Heart left ventricle (tissue), 13 donors: ENCODE measurements around the gene FOXJ2.

Source experiments
- POLR2A ChIP-seq, 2 donors: fragments of 450-650 bp; IDR thresholded peaks; one replicate each; pipeline ENCODE4 v1.6.1; 2017; ENCODE audit warnings: antibody characterized with exemption in 2 of 2, mild to moderate bottlenecking in 2 of 2, moderate library complexity in 2 of 2
- TF ChIP-seq, protein P1 (sequence below), 12 donors: fragments of 200-600 bp; sonication (generic) in 4 of 12; IDR thresholded peaks; one replicate each; pipeline versions ENCODE4 v1.5.0 to v1.8.0; 2018 to 2022; ENCODE audit warnings: antibody characterized with exemption in 12 of 12, mild to moderate bottlenecking in 5 of 12
- donor health status: ischemic (EF 13 %, LVEDD 7.1; RV severe dilation, severe dysfunction).
- donor health status: DM: no; HTN: yes; CAD: no.
- donor health status: DM: no; HTN: no; CAD: no.
- donor health status: ischemic (EF 25% LVEDD 6.9; RV normal size, moderate dysfunction).
- donor health status: ischemic (EF 25% LVEDD 5.7; RV mildly dilated, moderate dysfunction).
- donor health status: ischemic (EF 35%, LVEDD 5.7; RV mildly dilated, moderate dysfunction).
- donor health status: nonischemic (EF 11% LVEDD 7.7; RV severe dilation, severe dysfunction).
- donor health status: DM: yes; HTN: yes; CAD: no.
- donor health status: PGD.
- donor health status: ischemic (EF 29% LVEDD 5.4; RV normal size, mild dysfunction).
- donor health status: nonischemic (EF 23%, LVEDD 6.1; RV moderate dilation, normal function).

DNA sequence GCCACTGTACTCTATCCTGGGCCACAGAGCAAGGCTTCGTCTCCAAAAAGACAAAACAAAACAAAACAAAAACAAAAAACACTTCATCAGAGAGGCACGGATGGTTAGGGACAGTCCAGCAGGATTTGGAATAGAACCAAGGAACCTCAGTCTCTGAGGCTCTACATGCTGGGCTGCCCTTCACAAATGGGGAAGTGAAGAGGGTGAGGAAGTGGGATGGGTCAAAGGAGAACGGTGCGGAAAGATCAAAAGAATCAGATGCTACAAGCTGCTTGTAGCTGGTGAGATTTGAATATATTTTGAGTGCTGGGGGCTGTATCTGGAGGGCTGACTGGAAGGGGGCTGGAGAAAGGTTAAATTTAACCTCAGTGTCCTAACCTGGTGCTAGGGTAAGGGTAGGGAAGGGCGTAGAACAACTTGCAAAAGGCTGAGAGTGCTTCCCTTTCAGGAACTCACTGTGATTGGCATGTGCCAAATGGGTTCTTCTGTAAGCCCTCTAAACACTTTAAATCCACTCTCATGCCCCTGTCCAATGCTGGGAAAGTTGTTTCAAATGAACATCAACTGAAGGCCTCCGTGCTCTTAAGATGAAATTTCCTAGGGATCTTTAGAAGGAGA, 4.6 kb downstream of the FOXJ2 start:
- TF ChIP-seq, protein P1, sequence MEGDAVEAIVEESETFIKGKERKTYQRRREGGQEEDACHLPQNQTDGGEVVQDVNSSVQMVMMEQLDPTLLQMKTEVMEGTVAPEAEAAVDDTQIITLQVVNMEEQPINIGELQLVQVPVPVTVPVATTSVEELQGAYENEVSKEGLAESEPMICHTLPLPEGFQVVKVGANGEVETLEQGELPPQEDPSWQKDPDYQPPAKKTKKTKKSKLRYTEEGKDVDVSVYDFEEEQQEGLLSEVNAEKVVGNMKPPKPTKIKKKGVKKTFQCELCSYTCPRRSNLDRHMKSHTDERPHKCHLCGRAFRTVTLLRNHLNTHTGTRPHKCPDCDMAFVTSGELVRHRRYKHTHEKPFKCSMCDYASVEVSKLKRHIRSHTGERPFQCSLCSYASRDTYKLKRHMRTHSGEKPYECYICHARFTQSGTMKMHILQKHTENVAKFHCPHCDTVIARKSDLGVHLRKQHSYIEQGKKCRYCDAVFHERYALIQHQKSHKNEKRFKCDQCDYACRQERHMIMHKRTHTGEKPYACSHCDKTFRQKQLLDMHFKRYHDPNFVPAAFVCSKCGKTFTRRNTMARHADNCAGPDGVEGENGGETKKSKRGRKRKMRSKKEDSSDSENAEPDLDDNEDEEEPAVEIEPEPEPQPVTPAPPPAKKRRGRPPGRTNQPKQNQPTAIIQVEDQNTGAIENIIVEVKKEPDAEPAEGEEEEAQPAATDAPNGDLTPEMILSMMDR (IDR thresholded peaks at IDR 0.05) = no peak
- TF ChIP-seq POLR2A (IDR thresholded peaks at IDR 0.05) = no peak
